HepG2 (cell line): ENCODE measurements around the gene PDIA5. TPM values are rescaled to one million over a fixed set of nuclear protein-coding genes. Genes with fewer than 3 reads are reported as not detected.

Source experiments
- ATF2 ChIP-seq: sonication (generic); formaldehyde crosslinking; IDR thresholded peaks from 2 replicates; pipeline ENCODE4 v1.4.0; 2020; ENCODE audit warnings: missing genetic modification reagents
- CREB1 ChIP-seq, 2 experiments: fragments of 450-650 bp in 1 of 2; IDR thresholded peaks; 2 replicates each; pipeline ENCODE4 v1.6.1; 2016 to 2017; ENCODE audit warnings: control low read depth in 1 of 2, mild to moderate bottlenecking in 1 of 2, missing compliant biosample characterization in 1 of 2, missing genetic modification characterization in 1 of 2
- MAFK ChIP-seq, 2 experiments: IDR thresholded peaks in 1 of 2; conservative IDR thresholded peaks in 1 of 2; 2 replicates each; pipeline ENCODE4 v1.6.1; 2011; ENCODE audit warnings: improper control_type of control experiment in 2 of 2, low read length in 2 of 2
- MTA3 ChIP-seq: sonication (generic); formaldehyde crosslinking; IDR thresholded peaks from 2 replicates; pipeline ENCODE4 v1.4.0; 2020; ENCODE audit warnings: missing genetic modification reagents
- PATZ1 ChIP-seq: sonication (generic); formaldehyde crosslinking; IDR thresholded peaks from 2 replicates; pipeline ENCODE4 v1.4.0; 2020; ENCODE audit warnings: missing genetic modification reagents
- PTBP1 ChIP-seq: fragments of 200-400 bp; formaldehyde crosslinking; IDR thresholded peaks from 2 replicates; pipeline ENCODE4 v1.6.1; 2018; ENCODE audit warnings: low read length, low read depth; ENCODE audit not compliant: poor library complexity, severe bottlenecking
- RNF219 ChIP-seq: sonication (generic); formaldehyde crosslinking; IDR thresholded peaks from 2 replicates; pipeline ENCODE4 v1.5.0; 2020; ENCODE audit warnings: mild to moderate bottlenecking, missing genetic modification reagents
- SNAPC2 ChIP-seq: sonication (generic); formaldehyde crosslinking; IDR thresholded peaks from 2 replicates; pipeline ENCODE4 v1.8.1; 2022; ENCODE audit warnings: mild to moderate bottlenecking, missing genetic modification reagents
- SP1 ChIP-seq, 2 experiments: fragments of 450-650 bp in 1 of 2; sonication (generic) in 1 of 2; formaldehyde crosslinking in 1 of 2; IDR thresholded peaks; 2 replicates each; pipeline versions ENCODE4 v1.4.0 to v1.6.1; 2016 to 2020; ENCODE audit warnings: missing genetic modification reagents in 1 of 2
- TAF1 ChIP-seq: sonication (generic); formaldehyde crosslinking; IDR thresholded peaks from 2 replicates; pipeline ENCODE4 v1.4.0; 2020; ENCODE audit warnings: missing genetic modification reagents
- ZFP90 ChIP-seq: sonication (generic); formaldehyde crosslinking; IDR thresholded peaks from 2 replicates; pipeline ENCODE4 v1.8.0; 2022; ENCODE audit warnings: missing genetic modification reagents, mild to moderate bottlenecking, inconsistent platforms, borderline replicate concordance
- ZNF770 ChIP-seq: sonication (generic); formaldehyde crosslinking; IDR thresholded peaks from 2 replicates; pipeline ENCODE4 v1.5.0; 2020; ENCODE audit warnings: mild to moderate bottlenecking, missing genetic modification reagents
- polyA plus RNA-seq, 8 experiments: library from polyadenylated mRNA; depleted of rRNA in 3 of 8; stranded (reverse) in 7 of 8; unstranded in 1 of 8; fragments of >200 nt; fragmentation: Illumina TruSeq in 4 of 8; extraction: Trizol in 4 of 8; gene quantifications; 2 replicates each; pipeline versions ENCODE4 v1.2.1 to v1.2.3, GENCODE V29; 2011 to 2016; ENCODE audit warnings: low read depth in 4 of 8, missing spikeins in 1 of 8, mixed read lengths in 1 of 8; ENCODE audit not compliant: insufficient read depth in 1 of 8
- total RNA-seq, 5 experiments: library from RNA; depleted of rRNA; stranded (reverse); fragments of >200 nt; fragmentation: Illumina TruSeq; extraction: Trizol; gene quantifications; 2 replicates each; pipeline ENCODE4 v1.2.3, GENCODE V29; 2016; ENCODE audit warnings: low read depth in 1 of 5
- TF ChIP-seq, protein P1 (sequence below): IDR thresholded peaks from 2 replicates; pipeline ENCODE4 v1.6.1; 2016; ENCODE audit warnings: low read depth, missing genetic modification reagents, missing compliant biosample characterization

Gene PDIA5
- total and polyA plus RNA-seq, 2 of the 13 experiments (the other 11 are each of a cell fraction or from before 2014, with no cell fraction given) = 51.3 to 74.3 TPM

GRCh38 chr3:123067689-123068600 is 1.1 kb downstream of the PDIA5 start (continued):
- TF ChIP-seq, protein P1, sequence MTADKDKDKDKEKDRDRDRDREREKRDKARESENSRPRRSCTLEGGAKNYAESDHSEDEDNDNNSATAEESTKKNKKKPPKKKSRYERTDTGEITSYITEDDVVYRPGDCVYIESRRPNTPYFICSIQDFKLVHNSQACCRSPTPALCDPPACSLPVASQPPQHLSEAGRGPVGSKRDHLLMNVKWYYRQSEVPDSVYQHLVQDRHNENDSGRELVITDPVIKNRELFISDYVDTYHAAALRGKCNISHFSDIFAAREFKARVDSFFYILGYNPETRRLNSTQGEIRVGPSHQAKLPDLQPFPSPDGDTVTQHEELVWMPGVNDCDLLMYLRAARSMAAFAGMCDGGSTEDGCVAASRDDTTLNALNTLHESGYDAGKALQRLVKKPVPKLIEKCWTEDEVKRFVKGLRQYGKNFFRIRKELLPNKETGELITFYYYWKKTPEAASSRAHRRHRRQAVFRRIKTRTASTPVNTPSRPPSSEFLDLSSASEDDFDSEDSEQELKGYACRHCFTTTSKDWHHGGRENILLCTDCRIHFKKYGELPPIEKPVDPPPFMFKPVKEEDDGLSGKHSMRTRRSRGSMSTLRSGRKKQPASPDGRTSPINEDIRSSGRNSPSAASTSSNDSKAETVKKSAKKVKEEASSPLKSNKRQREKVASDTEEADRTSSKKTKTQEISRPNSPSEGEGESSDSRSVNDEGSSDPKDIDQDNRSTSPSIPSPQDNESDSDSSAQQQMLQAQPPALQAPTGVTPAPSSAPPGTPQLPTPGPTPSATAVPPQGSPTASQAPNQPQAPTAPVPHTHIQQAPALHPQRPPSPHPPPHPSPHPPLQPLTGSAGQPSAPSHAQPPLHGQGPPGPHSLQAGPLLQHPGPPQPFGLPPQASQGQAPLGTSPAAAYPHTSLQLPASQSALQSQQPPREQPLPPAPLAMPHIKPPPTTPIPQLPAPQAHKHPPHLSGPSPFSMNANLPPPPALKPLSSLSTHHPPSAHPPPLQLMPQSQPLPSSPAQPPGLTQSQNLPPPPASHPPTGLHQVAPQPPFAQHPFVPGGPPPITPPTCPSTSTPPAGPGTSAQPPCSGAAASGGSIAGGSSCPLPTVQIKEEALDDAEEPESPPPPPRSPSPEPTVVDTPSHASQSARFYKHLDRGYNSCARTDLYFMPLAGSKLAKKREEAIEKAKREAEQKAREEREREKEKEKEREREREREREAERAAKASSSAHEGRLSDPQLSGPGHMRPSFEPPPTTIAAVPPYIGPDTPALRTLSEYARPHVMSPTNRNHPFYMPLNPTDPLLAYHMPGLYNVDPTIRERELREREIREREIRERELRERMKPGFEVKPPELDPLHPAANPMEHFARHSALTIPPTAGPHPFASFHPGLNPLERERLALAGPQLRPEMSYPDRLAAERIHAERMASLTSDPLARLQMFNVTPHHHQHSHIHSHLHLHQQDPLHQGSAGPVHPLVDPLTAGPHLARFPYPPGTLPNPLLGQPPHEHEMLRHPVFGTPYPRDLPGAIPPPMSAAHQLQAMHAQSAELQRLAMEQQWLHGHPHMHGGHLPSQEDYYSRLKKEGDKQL (CRISPR knock-in tag) = no peak
- TF ChIP-seq ATF2 (CRISPR knock-in tag) (no peak), TAF1 (CRISPR knock-in tag) (peak; percentile 62; the same call in 1 of the 2 replicates), MAFK (conservative IDR thresholded peaks at IDR 0.05 in 1 of 2, IDR thresholded peaks at IDR 0.05 in 1 of 2; ENCODE audit: low read length in 2 of 2) (no peak), SP1 (IDR thresholded peaks at IDR 0.05) (no peak), SP1 (CRISPR knock-in tag; IDR thresholded peaks at IDR 0.05) (peak; percentile 16; the same call in 1 of the 2 replicates), MTA3 (no peak), RNF219 (CRISPR knock-in tag) (no peak), ZNF770 (CRISPR knock-in tag) (no peak), ZFP90 (CRISPR knock-in tag) (0 out of 2 replicates have a peak, but pooled peaks have one; percentile 44), PTBP1 (no peak), CREB1 (IDR thresholded peaks at IDR 0.05) (no peak), CREB1 (CRISPR knock-in tag; IDR thresholded peaks at IDR 0.05) (peak; percentile 40; the same call in 1 of the 2 replicates), PATZ1 (CRISPR knock-in tag) (peak; percentile 64), SNAPC2 (CRISPR knock-in tag) (no peak)
